Mucosa of stomach (tissue), 1 donor: ENCODE data around the gene IL11.

Source experiments
- H3K27me3 ChIP-seq: one replicate; pipeline ENCODE4 v1.7.0; 2013; ENCODE audit warnings: mild to moderate bottlenecking, low read length; ENCODE audit not compliant: control insufficient read depth, insufficient read depth
- H3K36me3 ChIP-seq: one replicate; pipeline ENCODE4 v1.7.0; 2013; ENCODE audit warnings: low read length; ENCODE audit not compliant: control insufficient read depth, insufficient read depth
- H3K4me1 ChIP-seq: one replicate; pipeline ENCODE4 v1.7.0; 2013; ENCODE audit warnings: mild to moderate bottlenecking, low read length; ENCODE audit not compliant: control insufficient read depth, insufficient read depth
- H3K4me3 ChIP-seq: one replicate; pipeline ENCODE4 v1.7.0; 2013; ENCODE audit warnings: low read length
- H3K9ac ChIP-seq: one replicate; pipeline ENCODE4 v1.7.0; 2013; ENCODE audit warnings: mild to moderate bottlenecking, low read length, moderate library complexity
- H3K9me3 ChIP-seq: one replicate; pipeline ENCODE4 v1.7.0; 2013; ENCODE audit warnings: mild to moderate bottlenecking, low read length, moderate library complexity; ENCODE audit not compliant: control insufficient read depth
- donor health status: Pancreatic carcinoma.

The IL11 gene

DNA sequence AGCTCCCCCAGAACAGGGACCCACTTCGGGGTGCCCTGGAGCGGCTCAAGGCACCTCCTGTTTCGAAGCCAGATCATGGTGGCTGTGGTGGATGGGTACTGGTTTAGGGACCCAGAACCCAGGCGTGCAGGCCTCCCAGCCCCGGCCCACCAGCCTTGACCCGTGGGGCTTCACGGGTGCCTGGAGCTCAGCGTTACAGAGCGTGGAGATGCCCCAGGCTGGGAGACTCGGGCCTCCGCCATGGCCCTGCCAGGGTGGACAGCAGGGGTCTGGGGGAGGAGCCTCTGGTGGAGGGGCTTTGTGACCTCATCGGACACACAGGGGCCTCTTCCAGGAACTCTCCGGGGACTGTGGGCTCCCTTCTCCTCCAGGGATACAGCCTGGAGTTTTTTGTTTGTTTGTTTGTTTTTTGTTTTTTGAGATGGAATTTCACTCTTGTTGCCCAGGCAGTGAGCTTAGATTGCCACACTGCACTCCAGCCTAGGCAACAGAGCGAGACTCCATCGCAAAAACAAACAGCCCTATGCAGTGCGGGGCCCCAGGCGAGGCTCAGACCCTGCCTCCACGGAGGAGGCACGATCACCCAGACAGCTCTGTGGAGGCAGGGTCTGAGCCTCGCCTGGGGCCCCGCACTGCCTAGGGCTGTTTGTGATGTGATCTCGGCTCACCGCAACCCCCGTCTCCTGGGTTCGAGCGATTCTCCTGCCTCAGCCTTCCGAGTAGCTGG lies 7.1 kb downstream of the IL11 start, which contains the start of gene GARIN5B:
Gene GARIN5B (minus strand): TSS at position 271 of the 727 bp plus-strand sequence. CDS start 194 bp downstream, at position 77.
- Histone ChIP-seq H3K36me3 (no peaks in the 10 kb centered on the region), H3K4me3 (no peak within 1 kb of the TSS), H3K27me3 (peaks cover 6% of the 10 kb centered on the region), H3K9ac (no peak within 1 kb of the TSS), H3K9me3 (no peaks in the 10 kb centered on the region), H3K4me1 (no peaks in the 10 kb centered on the region)

- Histone ChIP-seq H3K36me3 (no peaks in the 10 kb centered on the region), H3K9ac (no peak overlapping the region), H3K4me1 (no peaks in the 10 kb centered on the region), H3K9me3 (no peaks in the 10 kb centered on the region), H3K27me3 (no peaks in the 10 kb centered on the region), H3K4me3 (no peak overlapping the region)
These were observed 7.9 kb downstream of the IL11 start for GRCh38 chr19:55362174-55362989.

GRCh38 chr19:55360902-55361301 lies 9.4 kb downstream of the IL11 start:
- H3K27me3 ChIP-seq: no peaks in the 10 kb centered on the region
- H3K9ac ChIP-seq: no peak overlapping the region
- no peaks in the 10 kb centered on the region for H3K4me1 ChIP-seq
- no peaks in the 10 kb centered on the region for H3K36me3 ChIP-seq
- no peak overlapping the region for H3K4me3 ChIP-seq
- no peaks in the 10 kb centered on the region for H3K9me3 ChIP-seq

GRCh38 chr19:55358943-55359908 lies 11.0 kb downstream of the IL11 start:
- Histone ChIP-seq H3K4me1 (no peaks in the 10 kb centered on the region), H3K4me3 (no peak overlapping the region), H3K36me3 (no peaks in the 10 kb centered on the region), H3K27me3 (peaks cover 11% of the 10 kb centered on the region), H3K9ac (no peak overlapping the region), H3K9me3 (no peaks in the 10 kb centered on the region)

DNA sequence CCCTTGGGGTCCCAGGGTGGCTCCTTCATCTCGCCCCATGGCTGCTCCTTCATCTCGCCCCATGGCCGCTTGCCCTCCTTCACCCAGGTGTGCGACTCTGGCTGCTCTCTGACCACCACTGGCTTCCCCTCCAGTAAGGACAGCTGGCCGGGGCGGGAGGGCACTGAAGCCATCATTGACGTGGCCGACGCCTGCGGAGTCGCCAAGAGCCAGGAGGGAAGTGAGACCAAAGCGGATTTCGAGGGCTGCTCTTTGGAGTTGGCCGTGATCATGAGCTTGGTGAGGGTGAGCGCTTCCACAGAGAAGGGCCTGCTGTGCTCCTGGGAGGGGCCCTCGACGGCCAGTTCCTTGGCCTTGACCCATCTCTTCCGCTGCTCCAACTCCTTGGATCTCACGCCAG lies 11.8 kb downstream of the IL11 start:
- no peak overlapping the region for H3K4me3 ChIP-seq
- H3K9ac ChIP-seq: no peak overlapping the region
- H3K4me1 ChIP-seq: peaks cover 3% of the 10 kb centered on the region
- no peaks in the 10 kb centered on the region for H3K36me3 ChIP-seq
- peaks cover 17% of the 10 kb centered on the region for H3K27me3 ChIP-seq
- H3K9me3 ChIP-seq: no peaks in the 10 kb centered on the region

- no peaks in the 10 kb centered on the region for H3K9me3 ChIP-seq
- peaks cover 22% of the 10 kb centered on the region for H3K4me1 ChIP-seq
- H3K4me3 ChIP-seq: no peak overlapping the region
- H3K9ac ChIP-seq: no peak overlapping the region
- H3K27me3 ChIP-seq: peaks cover 48% of the 10 kb centered on the region
- no peaks in the 10 kb centered on the region for H3K36me3 ChIP-seq
These were observed 14.9 kb downstream of the IL11 start for GRCh38 chr19:55355213-55355821.

DNA sequence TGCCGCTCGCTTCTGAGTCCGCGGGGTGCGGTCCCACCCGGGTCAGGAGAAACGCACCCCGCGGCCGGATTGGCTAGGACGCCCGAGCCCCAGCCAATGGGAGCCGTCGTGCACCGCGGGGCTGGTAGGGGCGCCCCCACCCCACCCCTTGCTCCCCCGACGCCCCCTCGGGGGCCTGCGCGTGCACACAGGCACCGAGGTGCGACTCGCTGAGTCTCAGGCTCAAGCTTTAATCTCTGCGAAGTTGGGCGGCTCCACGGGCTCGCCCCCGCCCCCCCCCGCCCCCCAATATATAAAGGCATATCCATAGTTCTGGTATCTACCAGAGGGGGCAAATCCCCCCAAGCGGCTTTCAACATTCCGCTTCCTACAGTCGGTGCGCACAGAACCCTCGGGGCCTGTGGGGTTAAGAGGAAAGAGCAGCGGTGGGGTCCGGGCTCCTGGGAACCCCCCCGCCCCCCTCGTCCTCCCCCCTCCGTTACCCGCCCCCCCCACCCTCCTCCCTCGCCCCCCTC lies 15.5 kb downstream of the IL11 start, which contains the start of gene COX6B2:
Gene COX6B2 (minus strand): TSS at position 22 of the 515 bp plus-strand sequence. CDS start 198 bp downstream, outside the sequence.
- peaks cover 23% of the 10 kb centered on the region for H3K4me1 ChIP-seq
- no peaks in the 10 kb centered on the region for H3K36me3 ChIP-seq
- H3K27me3 ChIP-seq: peaks cover 49% of the 10 kb centered on the region
- no peak within 1 kb of the TSS for H3K9ac ChIP-seq
- H3K9me3 ChIP-seq: no peaks in the 10 kb centered on the region
- no peak within 1 kb of the TSS for H3K4me3 ChIP-seq

DNA sequence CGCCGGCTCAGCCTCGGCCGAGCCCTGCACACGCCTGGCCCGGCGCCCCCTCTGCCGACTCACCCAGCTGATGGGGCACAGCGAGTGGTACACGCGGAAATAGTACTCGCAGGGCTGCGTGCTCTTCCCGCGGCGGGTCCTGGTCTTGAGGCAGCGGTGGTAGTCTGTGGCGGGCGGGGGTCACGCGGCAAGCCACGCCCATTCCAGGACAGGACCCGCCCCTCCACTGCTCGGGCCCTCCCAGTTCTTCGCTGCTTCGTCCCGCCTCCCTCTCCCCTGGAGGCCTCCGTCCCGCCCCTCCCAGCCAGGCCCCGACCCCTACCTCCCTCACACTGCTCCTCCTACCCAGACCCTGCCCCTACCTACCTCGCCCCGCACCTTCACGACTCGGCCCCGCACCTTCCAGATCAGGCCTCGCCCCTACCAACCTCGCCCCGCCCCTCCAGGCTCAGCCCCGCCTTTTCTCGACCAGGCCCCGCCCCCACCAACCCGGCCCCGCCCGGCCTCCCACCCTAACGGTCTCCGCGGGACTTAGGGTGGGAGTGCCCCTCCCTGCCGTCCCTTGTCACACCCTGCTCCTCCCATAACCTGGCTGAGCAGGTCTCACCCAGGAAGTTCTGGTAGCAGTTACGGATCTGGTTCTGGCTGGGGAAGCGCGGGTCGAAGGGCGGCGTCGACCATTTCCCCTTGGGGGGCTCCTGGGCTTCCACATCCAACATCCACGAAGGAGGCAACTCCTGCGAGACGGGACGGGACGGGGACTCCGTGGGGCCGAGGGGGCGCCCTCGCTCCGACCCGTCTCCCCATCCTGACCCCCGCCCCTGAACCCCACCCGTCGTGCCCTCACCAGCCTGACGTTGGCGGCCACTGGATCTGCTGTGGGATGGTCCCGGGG lies 16.2 kb downstream of the IL11 start:
- peaks cover 23% of the 10 kb centered on the region for H3K4me1 ChIP-seq
- H3K9me3 ChIP-seq: no peaks in the 10 kb centered on the region
- no peaks in the 10 kb centered on the region for H3K36me3 ChIP-seq
- peaks cover 49% of the 10 kb centered on the region for H3K27me3 ChIP-seq
- no peak overlapping the region for H3K9ac ChIP-seq
- no peak overlapping the region for H3K4me3 ChIP-seq

- Histone ChIP-seq H3K9ac (no peak overlapping the region), H3K36me3 (no peaks in the 10 kb centered on the region), H3K27me3 (peaks cover 49% of the 10 kb centered on the region), H3K9me3 (no peaks in the 10 kb centered on the region), H3K4me1 (peaks cover 23% of the 10 kb centered on the region), H3K4me3 (no peak overlapping the region)
These were observed 16.9 kb downstream of the IL11 start for GRCh38 chr19:55353356-55353802.

DNA sequence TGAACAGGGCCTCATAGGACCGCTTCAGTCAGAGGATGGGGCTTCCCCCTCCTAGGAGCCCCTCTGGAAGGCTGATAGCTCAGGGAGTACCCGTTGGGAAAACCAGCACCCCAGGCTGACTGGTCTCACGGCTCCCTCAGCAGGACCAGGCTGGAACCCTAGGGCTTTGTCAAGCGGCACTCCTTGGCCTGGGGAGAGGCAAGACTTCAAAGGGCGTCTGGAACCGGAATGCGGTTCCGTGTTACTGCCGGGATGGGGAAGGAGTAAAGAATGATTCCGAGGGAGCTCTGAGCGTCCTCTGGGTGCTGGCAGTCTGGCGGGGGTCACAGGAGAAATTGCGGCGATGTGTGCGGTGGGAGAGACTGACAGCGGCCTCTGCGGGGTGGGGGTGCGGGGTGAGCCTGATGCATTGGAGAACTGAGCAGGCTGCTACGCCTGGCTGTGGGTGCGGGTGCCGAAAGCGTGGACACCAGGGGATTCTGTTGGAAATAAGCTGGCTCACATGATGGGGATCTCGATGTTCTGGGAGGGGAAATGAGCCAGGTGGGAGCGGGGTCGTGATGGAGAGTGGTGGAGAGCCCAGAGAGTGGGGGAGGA lies 17.6 kb downstream of the IL11 start:
- H3K4me3 ChIP-seq: no peak overlapping the region
- no peaks in the 10 kb centered on the region for H3K9me3 ChIP-seq
- peaks cover 23% of the 10 kb centered on the region for H3K4me1 ChIP-seq
- no peaks in the 10 kb centered on the region for H3K36me3 ChIP-seq
- no peak overlapping the region for H3K9ac ChIP-seq
- peaks cover 49% of the 10 kb centered on the region for H3K27me3 ChIP-seq
